HEK293T (cell line): Measurements from ENCODE around the gene SORT1.

Source experiments
- CTCF ChIA-PET: fragments of 350-600 bp; formaldehyde crosslinking; extraction: SDS; loops from one replicate; lab custom pipeline; 2021; ENCODE audit warnings: antibody characterized with exemption, inconsistent platforms; lab: Yijun Ruan, JAX
- POLR2A ChIA-PET: fragments of 350-600 bp; formaldehyde crosslinking; extraction: SDS; loops from one replicate; lab custom pipeline; 2020; ENCODE audit warnings: antibody characterized with exemption, inconsistent platforms; lab: Yijun Ruan, JAX
- DNase-seq: peaks from one replicate; pipeline ENCODE4 v3.0.0; 2012; ENCODE audit warnings: mixed read lengths; ENCODE audit errors: extremely low spot score
- ARNT ChIP-seq: fragments of 450-650 bp; IDR thresholded peaks from 2 replicates; pipeline ENCODE4 v1.6.1; 2017; ENCODE audit warnings: mild to moderate bottlenecking
- BHLHE40 ChIP-seq: fragments of 450-650 bp; IDR thresholded peaks from 2 replicates; pipeline ENCODE4 v1.6.1; 2016; ENCODE audit warnings: mild to moderate bottlenecking, moderate library complexity, borderline replicate concordance
- CTBP1 ChIP-seq: fragments of 450-650 bp; IDR thresholded peaks from 2 replicates; pipeline ENCODE4 v1.6.1; 2016; ENCODE audit warnings: borderline replicate concordance
- ELF4 ChIP-seq: fragments of 450-650 bp; IDR thresholded peaks from 2 replicates; pipeline ENCODE4 v1.6.1; 2017; ENCODE audit warnings: antibody characterized with exemption
- FOXA1 ChIP-seq: fragments of 450-650 bp; IDR thresholded peaks from 2 replicates; pipeline ENCODE4 v1.6.1; 2016; ENCODE audit warnings: mild to moderate bottlenecking
- FOXK2 ChIP-seq: fragments of 450-650 bp; IDR thresholded peaks from 2 replicates; pipeline ENCODE4 v1.6.1; 2016; ENCODE audit warnings: mild to moderate bottlenecking
- FOXM1 ChIP-seq: fragments of 450-650 bp; IDR thresholded peaks from 2 replicates; pipeline ENCODE4 v1.6.1; 2017; ENCODE audit warnings: mild to moderate bottlenecking, borderline replicate concordance
- HDGF ChIP-seq: fragments of 450-650 bp; IDR thresholded peaks from 2 replicates; pipeline ENCODE4 v1.6.1; 2017; ENCODE audit warnings: antibody characterized with exemption, borderline replicate concordance
- L3MBTL2 ChIP-seq: fragments of 450-650 bp; conservative IDR thresholded peaks from 2 replicates; pipeline ENCODE4 v1.6.1; 2016; ENCODE audit warnings: mild to moderate bottlenecking
- LEF1 ChIP-seq: fragments of 450-650 bp; IDR thresholded peaks from 2 replicates; pipeline ENCODE4 v1.6.1; 2017; ENCODE audit warnings: mild to moderate bottlenecking, borderline replicate concordance
- NFRKB ChIP-seq: fragments of 450-650 bp; IDR thresholded peaks from 2 replicates; pipeline ENCODE4 v1.6.1; 2016; ENCODE audit warnings: mild to moderate bottlenecking, moderate library complexity
- PKNOX1 ChIP-seq: fragments of 450-650 bp; IDR thresholded peaks from 2 replicates; pipeline ENCODE4 v1.6.1; 2016
- SP1 ChIP-seq: fragments of 450-650 bp; IDR thresholded peaks from 2 replicates; pipeline ENCODE4 v1.6.1; 2017
- SUZ12 ChIP-seq: fragments of 450-650 bp; IDR thresholded peaks from 2 replicates; pipeline ENCODE4 v1.6.1; 2016; ENCODE audit warnings: mild to moderate bottlenecking
- TARDBP ChIP-seq: fragments of 450-650 bp; IDR thresholded peaks from 2 replicates; pipeline ENCODE4 v1.6.1; 2016
- ZNF384 ChIP-seq: fragments of 450-650 bp; IDR thresholded peaks from 2 replicates; pipeline ENCODE4 v1.6.1; 2016

SORT1 gene

DNA sequence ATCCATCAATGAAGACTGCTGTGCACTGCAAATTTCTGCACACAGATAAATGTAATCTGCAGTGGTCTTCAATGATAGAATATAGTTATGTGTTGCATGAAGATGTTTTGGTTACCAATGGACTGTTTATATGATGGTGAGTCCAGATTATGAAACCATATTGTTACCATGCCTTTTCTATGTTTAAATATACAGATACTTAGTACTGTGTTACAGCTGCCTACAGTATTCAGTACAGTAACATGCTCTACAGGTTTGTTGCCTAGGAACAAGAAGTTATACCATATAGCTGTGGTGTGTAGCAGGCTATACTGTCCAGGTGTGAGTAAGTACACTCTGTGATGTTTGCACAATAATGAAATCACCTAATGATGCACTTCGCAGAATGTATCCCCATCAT lies 40.8 kb downstream of the SORT1 start:
- DNase-seq: no peak
- POLR2A ChIA-PET: interaction anchor here (1.0 kb wide), 1 partner anchor 74 kb away, joined by 3 read pairs; the partner anchor contains the start of gene PSRC1
- CTCF ChIA-PET: no interaction called here
- TF ChIP-seq ZNF384 (no peak), BHLHE40 (no peak), SUZ12 (no peak), CTBP1 (no peak), FOXK2 (no peak), ARNT (no peak)

GRCh38 chr1:109356505-109356904 lies 41.2 kb downstream of the SORT1 start:
- POLR2A ChIA-PET: interaction anchor here (1.0 kb wide), 1 partner anchor 74 kb away, joined by 3 read pairs; the partner anchor contains the start of gene PSRC1
- CTCF ChIA-PET: no interaction called here
- DNase-seq: no peak
- TF ChIP-seq HDGF: no peak
- TF ChIP-seq FOXA1: no peak
- TF ChIP-seq BHLHE40: no peak
- no peak for TF ChIP-seq TARDBP
- TF ChIP-seq FOXK2: no peak
- no peak for TF ChIP-seq CTBP1
- TF ChIP-seq ARNT: no peak
- no peak for TF ChIP-seq ELF4
- no peak for TF ChIP-seq SP1
- no peak for TF ChIP-seq ZNF384
- TF ChIP-seq FOXM1: no peak

DNA sequence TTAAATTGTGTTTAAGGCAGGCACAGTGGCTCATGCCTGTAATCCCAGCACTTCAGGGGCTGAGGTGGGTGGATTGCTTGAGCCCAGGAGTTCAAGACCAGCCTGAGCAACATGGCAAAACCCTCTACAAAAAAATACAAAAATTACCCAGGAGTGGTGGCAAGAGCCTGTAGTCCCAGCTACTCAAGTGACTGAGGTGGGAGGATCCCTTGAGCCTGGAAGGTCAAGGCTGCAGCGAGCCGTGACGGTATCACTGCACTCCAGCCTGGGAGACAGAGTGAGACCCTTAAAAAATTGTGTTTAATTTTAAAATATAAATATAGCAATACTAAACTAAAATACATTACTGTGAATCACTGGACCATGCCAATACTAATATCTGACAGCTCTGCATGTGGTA lies 42.8 kb downstream of the SORT1 start:
- TF ChIP-seq SP1 (no peak), FOXM1 (no peak), CTBP1 (no peak), NFRKB (no peak), SUZ12 (no peak), LEF1 (no peak), PKNOX1 (no peak), BHLHE40 (no peak), ARNT (no peak), FOXA1 (no peak), L3MBTL2 (no peak), TARDBP (no peak), FOXK2 (no peak), HDGF (no peak), ZNF384 (no peak), ELF4 (no peak)
- CTCF ChIA-PET: no interaction called here
- POLR2A ChIA-PET: no interaction called here
- DNase-seq: no peak

DNA sequence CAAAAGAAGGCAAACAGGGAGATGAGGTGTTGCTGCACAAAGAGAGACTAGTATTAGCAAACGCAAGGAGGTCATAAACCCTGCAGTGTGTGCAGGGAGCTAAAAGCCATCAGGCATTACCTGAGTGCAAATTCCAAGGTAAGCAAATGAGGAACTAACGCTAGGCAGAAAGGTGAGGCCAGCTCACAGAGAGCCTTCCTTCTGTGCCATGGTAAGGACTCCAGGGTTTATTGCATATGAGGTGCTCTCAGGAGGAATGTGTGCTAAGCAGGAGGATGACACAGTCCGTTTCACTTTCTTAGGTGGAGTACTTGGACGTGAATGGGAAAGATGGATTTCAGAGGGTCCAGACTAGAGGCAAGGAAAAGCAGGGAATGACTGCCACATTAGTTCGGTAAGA lies 46.3 kb downstream of the SORT1 start:
- no peak for DNase-seq
- ChIA-PET CTCF (no interaction called here), POLR2A (no interaction called here)
- TF ChIP-seq LEF1: no peak
- TF ChIP-seq CTBP1: no peak
- no peak for TF ChIP-seq TARDBP
- no peak for TF ChIP-seq FOXK2
- TF ChIP-seq ZNF384: no peak
- TF ChIP-seq SUZ12: no peak
- no peak for TF ChIP-seq ELF4
- no peak for TF ChIP-seq BHLHE40
- TF ChIP-seq PKNOX1: no peak
- no peak for TF ChIP-seq HDGF
- TF ChIP-seq FOXA1: no peak
- no peak for TF ChIP-seq SP1
- no peak for TF ChIP-seq L3MBTL2
- TF ChIP-seq FOXM1: no peak
- no peak for TF ChIP-seq ARNT
- no peak for TF ChIP-seq NFRKB

- TF ChIP-seq SP1: no peak
- TF ChIP-seq NFRKB: no peak
- POLR2A ChIA-PET: no interaction called here
- CTCF ChIA-PET: no interaction called here
- no peak for DNase-seq
Measured at GRCh38 chr1:109350655-109351054, 47.1 kb downstream of the SORT1 start.

- DNase-seq: no peak
- CTCF ChIA-PET: no interaction called here
- TF ChIP-seq FOXM1 (no peak), ZNF384 (no peak), HDGF (no peak), SP1 (no peak), TARDBP (no peak), FOXK2 (no peak), FOXA1 (no peak), ARNT (no peak), CTBP1 (no peak), NFRKB (no peak), L3MBTL2 (no peak)
- POLR2A ChIA-PET: no interaction called here
Measured at GRCh38 chr1:109350182-109350581, 47.5 kb downstream of the SORT1 start.

GRCh38 chr1:109347511-109347910 lies 50.2 kb downstream of the SORT1 start:
- ChIA-PET CTCF (interaction anchor here (1.3 kb wide), 1 partner anchor 51 kb away, joined by 3 read pairs; no protein-coding TSS in a partner anchor), POLR2A (no interaction called here)
- TF ChIP-seq ARNT (no peak), FOXA1 (no peak), NFRKB (no peak)
- no peak for DNase-seq
